ENCODE data around the gene CCDC154.

Gene CCDC154

GRCh38 chr16:1420111-1420539, 24.2 kb downstream of the CCDC154 start:
- no peak for DNase-seq (ENCODE audit: low read depth)

- no peak for DNase-seq (ENCODE audit: low read depth)
Measured at GRCh38 chr16:1416521-1416941, 27.8 kb downstream of the CCDC154 start.

- DNase-seq (ENCODE audit: low read depth) = peak; percentile 70
Measured at GRCh38 chr16:1414532-1415260, 29.7 kb downstream of the CCDC154 start, which contains the start of gene UNKL. UNKL (minus strand) TSS chr16:1414704; CDS start chr16:1414691, 13 bp downstream.

GRCh38 chr16:1413684-1414531, 30.4 kb downstream of the CCDC154 start:
- DNase-seq (ENCODE audit: low read depth) = peak; percentile 45

- DNase-seq (ENCODE audit: low read depth) = no peak
Measured at GRCh38 chr16:1412847-1413246, 31.5 kb downstream of the CCDC154 start.

- peak; percentile 91 for DNase-seq (ENCODE audit: low read depth)
Measured at GRCh38 chr16:1408171-1408837, 36.1 kb downstream of the CCDC154 start.

- no peak for DNase-seq (ENCODE audit: low read depth)
Measured at GRCh38 chr16:1407753-1408152, 36.6 kb downstream of the CCDC154 start.

- no peak for DNase-seq (ENCODE audit: low read depth)
Measured at GRCh38 chr16:1403733-1404132, 40.6 kb downstream of the CCDC154 start.

- DNase-seq (ENCODE audit: low read depth) = no peak
Measured at GRCh38 chr16:1403036-1403435, 41.3 kb downstream of the CCDC154 start.

- DNase-seq (ENCODE audit: low read depth) = no peak
Measured at GRCh38 chr16:1401758-1402154, 42.6 kb downstream of the CCDC154 start.

GRCh38 chr16:1401061-1401757, 43.1 kb downstream of the CCDC154 start:
- no peak for DNase-seq (ENCODE audit: low read depth)

GRCh38 chr16:1398826-1399581, 45.4 kb downstream of the CCDC154 start:
- no peak for DNase-seq (ENCODE audit: low read depth)

GRCh38 chr16:1398351-1398750, 46.0 kb downstream of the CCDC154 start:
- DNase-seq (ENCODE audit: low read depth) = no peak

GRCh38 chr16:1397779-1398178, 46.6 kb downstream of the CCDC154 start:
- no peak for DNase-seq (ENCODE audit: low read depth)

- DNase-seq (ENCODE audit: low read depth) = no peak
Measured at GRCh38 chr16:1395444-1396031, 48.8 kb downstream of the CCDC154 start.

- DNase-seq (ENCODE audit: low read depth) = no peak
Measured at GRCh38 chr16:1394367-1394951, 49.9 kb downstream of the CCDC154 start.

- DNase-seq (ENCODE audit: low read depth) = no peak
Measured at GRCh38 chr16:1393613-1394176, 50.7 kb downstream of the CCDC154 start.

- DNase-seq (ENCODE audit: low read depth) = no peak
Measured at GRCh38 chr16:1392826-1393225, 51.5 kb downstream of the CCDC154 start.

- DNase-seq (ENCODE audit: low read depth) = no peak
Measured at GRCh38 chr16:1390239-1390779, 54.0 kb downstream of the CCDC154 start.

GRCh38 chr16:1389762-1390161, 54.6 kb downstream of the CCDC154 start:
- DNase-seq (ENCODE audit: low read depth) = no peak

Measured in stimulated activated CD8-positive, alpha-beta memory T cell treated with anti-CD3 and anti-CD28 coated beads, Interleukin-12 subunit alpha, Interleukin-12 subunit beta, amount 100 ng/mL, for 4 hours (primary cell).